SU-DHL-6 (cell line): Measurements from ENCODE around the gene CWH43.

Source experiments
- H2AFZ ChIP-seq: fragments of 200-600 bp; sonication (generic); 2 replicates; pipeline ENCODE4 v1.6.1; 2014; ENCODE audit warnings: low read depth, mild to moderate bottlenecking, moderate library complexity, mixed read lengths, antibody characterized with exemption, low read length; ENCODE audit not compliant: severe bottlenecking
- H3F3A ChIP-seq: fragments of 200-600 bp; shearing (Covaris generic); 2 replicates; pipeline ENCODE4 v1.6.0; 2016; ENCODE audit warnings: antibody characterized with exemption, mild to moderate bottlenecking; ENCODE audit not compliant: insufficient read depth
- H3K27ac ChIP-seq: fragments of 200-600 bp; sonication (generic); 2 replicates; pipeline ENCODE4 v1.5.1; 2016; ENCODE audit warnings: low read depth, mild to moderate bottlenecking, low read length, moderate library complexity, mixed read lengths
- H3K27me3 ChIP-seq: fragments of 200-600 bp; sonication (generic), shearing (Covaris generic); 2 replicates; pipeline ENCODE4 v1.6.0; 2014; ENCODE audit warnings: mild to moderate bottlenecking, low read length
- H3K36me3 ChIP-seq: fragments of 200-600 bp; sonication (generic); 2 replicates; pipeline ENCODE4 v1.6.1; 2014; ENCODE audit warnings: mild to moderate bottlenecking, low read length, mixed read lengths
- H3K4me2 ChIP-seq: fragments of 300-600, 200-600 bp; shearing (Covaris generic), sonication (generic); 2 replicates; pipeline ENCODE4 v1.6.0; 2014; ENCODE audit warnings: low read length, low read depth, mild to moderate bottlenecking; ENCODE audit not compliant: poor library complexity, severe bottlenecking
- H3K4me3 ChIP-seq: fragments of 200-600 bp; sonication (generic); 2 replicates; pipeline ENCODE4 v1.5.1; 2014; ENCODE audit warnings: antibody characterized with exemption, low read length, mild to moderate bottlenecking, mixed read lengths; ENCODE audit not compliant: insufficient read depth, poor library complexity, severe bottlenecking
- H3K79me2 ChIP-seq: fragments of 200-600 bp; sonication (generic); 2 replicates; pipeline ENCODE4 v1.6.1; 2014; ENCODE audit warnings: mild to moderate bottlenecking, low read length, moderate library complexity; ENCODE audit not compliant: insufficient read depth
- H3K9ac ChIP-seq: fragments of 200-600 bp; sonication (generic); 2 replicates; pipeline ENCODE4 v1.7.0; 2014; ENCODE audit warnings: mild to moderate bottlenecking, low read length
- H3K9me2 ChIP-seq: fragments of 200-600 bp; sonication (generic); replicated peaks from 2 replicates; pipeline ENCODE4 v1.6.1; 2014; ENCODE audit warnings: low read length; ENCODE audit not compliant: insufficient read depth
- H3K9me3 ChIP-seq: fragments of 200-600 bp; sonication (generic); 2 replicates; pipeline ENCODE4 v1.6.1; 2014; ENCODE audit warnings: low read length, mixed read lengths; ENCODE audit not compliant: insufficient read depth
- H4K20me1 ChIP-seq: fragments of 200-600 bp; sonication (generic); 2 replicates; pipeline ENCODE4 v1.6.1; 2014; ENCODE audit warnings: low read depth, mild to moderate bottlenecking, antibody characterized with exemption, low read length, moderate library complexity, mixed read lengths
- EZH2phosphoT487 ChIP-seq: fragments of 200-600 bp; sonication (generic), shearing (Covaris generic); conservative IDR thresholded peaks from 2 replicates; pipeline ENCODE4 v1.6.1; 2018; ENCODE audit warnings: mild to moderate bottlenecking, antibody characterized with exemption, low read length, moderate library complexity, mixed read lengths
- TF ChIP-seq, protein P1 (sequence below): fragments of 200-600 bp; sonication (generic); IDR thresholded peaks from one replicate; pipeline ENCODE4 v1.5.1; 2017; ENCODE audit warnings: antibody characterized with exemption, mild to moderate bottlenecking, low read length, moderate library complexity; ENCODE audit not compliant: insufficient read depth, poor library complexity, severe bottlenecking

Gene CWH43

DNA sequence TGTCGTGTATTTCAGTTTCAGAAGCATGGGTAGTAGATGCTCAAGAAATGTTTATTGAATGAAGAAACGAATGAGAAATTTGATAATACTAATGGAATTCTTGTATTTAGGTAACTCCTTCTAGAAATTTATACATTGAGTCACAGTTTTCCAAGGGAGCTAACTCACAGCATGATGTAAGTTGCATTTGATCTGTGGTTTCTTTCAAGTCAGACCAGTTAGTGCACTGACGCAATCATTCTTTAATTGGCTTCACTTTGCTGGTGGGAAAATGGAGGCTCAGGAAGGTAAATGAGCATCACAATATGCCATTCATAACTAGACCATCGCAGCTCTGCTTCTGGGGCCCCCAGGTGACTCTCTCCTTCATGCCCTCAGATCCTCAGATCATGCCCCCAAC, 17.3 kb upstream of the CWH43 start:
- H2AFZ ChIP-seq = no peak overlapping the region
- no peak overlapping the region for H3K4me2 ChIP-seq
- H3K9ac ChIP-seq = no peak overlapping the region

DNA sequence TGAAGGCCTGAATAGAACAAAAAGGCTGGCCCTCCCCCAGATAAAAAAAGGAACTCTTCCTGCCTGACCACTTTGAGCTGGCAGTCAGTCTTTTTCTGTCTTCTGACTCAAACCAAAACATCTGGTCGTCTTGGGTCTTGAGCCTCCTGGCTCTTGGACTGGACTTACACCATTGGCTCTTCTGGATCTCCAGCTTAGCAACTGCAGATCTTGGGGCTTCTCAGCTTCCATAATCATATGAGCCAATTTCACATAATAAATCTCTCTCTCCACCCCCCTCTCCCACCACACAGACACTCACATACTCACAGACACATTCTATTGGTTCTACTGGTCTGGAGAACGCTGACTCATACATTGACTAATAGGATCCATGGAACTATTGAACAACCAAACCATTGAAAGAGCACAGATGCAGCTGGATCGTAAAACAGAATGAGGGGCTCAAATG, 15.6 kb upstream of the CWH43 start:
- no peaks in the 10 kb centered on the region for H3K9me2 ChIP-seq
- no peaks in the 10 kb centered on the region for H3K36me3 ChIP-seq
- no peaks in the 10 kb centered on the region for H4K20me1 ChIP-seq
- TF ChIP-seq, protein P1, sequence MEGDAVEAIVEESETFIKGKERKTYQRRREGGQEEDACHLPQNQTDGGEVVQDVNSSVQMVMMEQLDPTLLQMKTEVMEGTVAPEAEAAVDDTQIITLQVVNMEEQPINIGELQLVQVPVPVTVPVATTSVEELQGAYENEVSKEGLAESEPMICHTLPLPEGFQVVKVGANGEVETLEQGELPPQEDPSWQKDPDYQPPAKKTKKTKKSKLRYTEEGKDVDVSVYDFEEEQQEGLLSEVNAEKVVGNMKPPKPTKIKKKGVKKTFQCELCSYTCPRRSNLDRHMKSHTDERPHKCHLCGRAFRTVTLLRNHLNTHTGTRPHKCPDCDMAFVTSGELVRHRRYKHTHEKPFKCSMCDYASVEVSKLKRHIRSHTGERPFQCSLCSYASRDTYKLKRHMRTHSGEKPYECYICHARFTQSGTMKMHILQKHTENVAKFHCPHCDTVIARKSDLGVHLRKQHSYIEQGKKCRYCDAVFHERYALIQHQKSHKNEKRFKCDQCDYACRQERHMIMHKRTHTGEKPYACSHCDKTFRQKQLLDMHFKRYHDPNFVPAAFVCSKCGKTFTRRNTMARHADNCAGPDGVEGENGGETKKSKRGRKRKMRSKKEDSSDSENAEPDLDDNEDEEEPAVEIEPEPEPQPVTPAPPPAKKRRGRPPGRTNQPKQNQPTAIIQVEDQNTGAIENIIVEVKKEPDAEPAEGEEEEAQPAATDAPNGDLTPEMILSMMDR = no peak
- TF ChIP-seq EZH2phosphoT487 = no peak
- H3K4me2 ChIP-seq = no peak overlapping the region
- H3F3A ChIP-seq = no peaks in the 10 kb centered on the region
- H3K9ac ChIP-seq = no peak overlapping the region
- no peaks in the 10 kb centered on the region for H3K9me3 ChIP-seq
- H3K27ac ChIP-seq = no peak overlapping the region
- H2AFZ ChIP-seq = no peak overlapping the region
- no peaks in the 10 kb centered on the region for H3K27me3 ChIP-seq
- no peak overlapping the region for H3K4me3 ChIP-seq
- no peaks in the 10 kb centered on the region for H3K79me2 ChIP-seq

More for the DNA sequence above, 17.3 kb upstream of the CWH43 start:
- Histone ChIP-seq H3K9me3 (no peaks in the 10 kb centered on the region), H3K36me3 (no peaks in the 10 kb centered on the region), H3K27ac (no peak overlapping the region), H4K20me1 (no peaks in the 10 kb centered on the region), H3K79me2 (no peaks in the 10 kb centered on the region), H3K4me3 (no peak overlapping the region), H3F3A (no peaks in the 10 kb centered on the region), H3K9me2 (no peaks in the 10 kb centered on the region), H3K27me3 (no peaks in the 10 kb centered on the region)
- no peak for TF ChIP-seq EZH2phosphoT487
- TF ChIP-seq, protein P1 = no peak

DNA sequence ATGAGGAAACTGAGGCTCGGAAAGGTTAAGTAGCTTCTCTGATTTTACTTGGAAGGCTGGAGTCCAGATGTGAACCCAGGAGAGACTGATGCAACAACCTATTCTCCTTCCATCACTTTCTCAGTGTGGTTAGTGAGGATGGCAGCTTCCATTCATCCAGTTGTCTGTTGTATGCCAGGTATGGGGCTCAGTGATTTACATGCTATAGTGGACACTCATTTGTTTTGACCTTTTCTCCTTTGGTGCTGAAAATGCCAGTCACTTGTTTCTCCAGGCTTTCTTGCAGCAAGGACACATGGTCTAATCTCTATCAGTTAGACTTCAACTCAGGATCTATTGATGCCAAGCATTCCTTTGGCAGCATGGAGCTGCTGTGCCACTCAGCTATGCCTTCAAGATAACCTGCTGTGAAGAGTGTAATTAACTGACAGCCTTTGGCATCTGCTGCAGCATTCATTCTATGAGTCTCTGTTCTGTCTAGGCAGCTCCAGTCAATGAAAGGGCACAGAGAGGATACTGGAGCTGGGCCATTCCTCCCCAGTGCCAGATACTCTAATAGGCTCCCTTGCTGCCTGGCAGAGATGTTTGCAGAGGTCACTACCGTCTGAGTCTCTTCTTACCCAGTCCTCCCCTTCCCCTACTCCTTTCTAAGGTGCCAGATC, 11.0 kb upstream of the CWH43 start:
- Histone ChIP-seq H4K20me1 (no peaks in the 10 kb centered on the region), H3K36me3 (no peaks in the 10 kb centered on the region), H3K9me2 (no peaks in the 10 kb centered on the region), H3K9me3 (no peaks in the 10 kb centered on the region), H3K27me3 (no peaks in the 10 kb centered on the region), H3K79me2 (no peaks in the 10 kb centered on the region), H3K4me3 (no peak overlapping the region), H3K9ac (no peak overlapping the region), H3K27ac (no peak overlapping the region), H3F3A (no peaks in the 10 kb centered on the region), H2AFZ (no peak overlapping the region), H3K4me2 (no peak overlapping the region)
- no peak for TF ChIP-seq EZH2phosphoT487
- TF ChIP-seq, protein P1 = no peak
